HG02840 (cell line): Measurements from ENCODE around the gene HES3.

ENCODE experiments used
- ATAC-seq: cut with Tn5 transposase; IDR thresholded peaks from one replicate; pipeline ENCODE4 v1.9.1; 2021; ENCODE audit warnings: mild to moderate bottlenecking, moderate library complexity, moderate number of reproducible peaks; ENCODE audit not compliant: unreplicated experiment, low FRiP score

The HES3 gene

GRCh38 chr1:6260961-6261614 is 17.1 kb downstream of the HES3 start, which contains the start of gene GPR153:
GPR153 (minus strand) TSS chr1:6261098; CDS start chr1:6254905, 6,193 bp downstream.
- ATAC-seq: no peak

GRCh38 chr1:6261615-6261995 is 17.6 kb downstream of the HES3 start:
- ATAC-seq: no peak

- no peak for ATAC-seq
Observed at GRCh38 chr1:6262555-6263420, 18.8 kb downstream of the HES3 start.

- no peak for ATAC-seq
Observed at GRCh38 chr1:6263716-6264115, 19.7 kb downstream of the HES3 start.

GRCh38 chr1:6265151-6265550 is 21.2 kb downstream of the HES3 start:
- no peak for ATAC-seq

- ATAC-seq: no peak
Observed at GRCh38 chr1:6266641-6267040, 22.7 kb downstream of the HES3 start.

- no peak for ATAC-seq
Observed at GRCh38 chr1:6267686-6268322, 23.8 kb downstream of the HES3 start.

GRCh38 chr1:6268415-6268814 is 24.4 kb downstream of the HES3 start:
- ATAC-seq: no peak

GRCh38 chr1:6269296-6269695 is 25.3 kb downstream of the HES3 start:
- ATAC-seq: no peak

GRCh38 chr1:6269720-6270400 is 25.9 kb downstream of the HES3 start:
- ATAC-seq: no peak

- no peak for ATAC-seq
Observed at GRCh38 chr1:6270401-6270800, 26.4 kb downstream of the HES3 start.

GRCh38 chr1:6271006-6271405 is 27.0 kb downstream of the HES3 start:
- ATAC-seq: no peak

GRCh38 chr1:6271554-6271953 is 27.6 kb downstream of the HES3 start:
- no peak for ATAC-seq

- ATAC-seq: no peak
Observed at GRCh38 chr1:6272452-6272851, 28.5 kb downstream of the HES3 start.

GRCh38 chr1:6272868-6273267 is 28.9 kb downstream of the HES3 start:
- ATAC-seq: no peak

GRCh38 chr1:6273380-6273891 is 29.5 kb downstream of the HES3 start:
- no peak for ATAC-seq

GRCh38 chr1:6274102-6274501 is 30.1 kb downstream of the HES3 start:
- no peak for ATAC-seq

- no peak for ATAC-seq
Observed at GRCh38 chr1:6274622-6275139, 30.7 kb downstream of the HES3 start.

- ATAC-seq: no peak
Observed at GRCh38 chr1:6275826-6276782, 32.1 kb downstream of the HES3 start.
